VCaP (cell line): ENCODE measurements around the gene POGK.
"Not testable (repeated sequence)": the region's sequence is repeated elsewhere in the genome, so short reads cannot be mapped to it uniquely, and the experiment has no call there.

ENCODE experiments used
- H3K27ac ChIP-seq: fragments of 450-650 bp; 2 replicates; pipeline ENCODE4 v1.5.1; 2017
- TF ChIP-seq, protein P1 (sequence below): fragments of 450-650 bp; conservative IDR thresholded peaks from 2 replicates; pipeline ENCODE4 v1.5.1; 2017; ENCODE audit warnings: mild to moderate bottlenecking, moderate library complexity

POGK gene

DNA sequence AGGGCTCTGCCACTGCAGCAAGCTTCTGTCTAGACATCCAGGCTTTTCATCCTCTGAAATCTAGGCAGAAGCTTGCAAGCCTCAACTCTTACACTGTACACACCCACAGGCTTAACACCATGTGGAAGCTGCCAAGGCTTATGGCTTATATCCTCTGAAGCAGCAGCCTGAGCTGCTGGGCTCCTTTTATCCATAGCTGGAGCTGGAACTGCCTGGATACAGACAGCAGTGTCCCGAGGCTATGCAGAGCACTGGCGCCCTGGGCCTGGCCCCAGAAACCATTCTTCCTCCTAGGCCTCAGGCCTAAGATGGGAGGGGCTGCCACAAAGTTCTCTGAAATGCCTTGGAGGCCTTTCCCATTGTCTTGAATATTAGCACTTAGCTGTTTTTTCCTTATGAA, 19.3 kb upstream of the POGK start:
- TF ChIP-seq, protein P1, sequence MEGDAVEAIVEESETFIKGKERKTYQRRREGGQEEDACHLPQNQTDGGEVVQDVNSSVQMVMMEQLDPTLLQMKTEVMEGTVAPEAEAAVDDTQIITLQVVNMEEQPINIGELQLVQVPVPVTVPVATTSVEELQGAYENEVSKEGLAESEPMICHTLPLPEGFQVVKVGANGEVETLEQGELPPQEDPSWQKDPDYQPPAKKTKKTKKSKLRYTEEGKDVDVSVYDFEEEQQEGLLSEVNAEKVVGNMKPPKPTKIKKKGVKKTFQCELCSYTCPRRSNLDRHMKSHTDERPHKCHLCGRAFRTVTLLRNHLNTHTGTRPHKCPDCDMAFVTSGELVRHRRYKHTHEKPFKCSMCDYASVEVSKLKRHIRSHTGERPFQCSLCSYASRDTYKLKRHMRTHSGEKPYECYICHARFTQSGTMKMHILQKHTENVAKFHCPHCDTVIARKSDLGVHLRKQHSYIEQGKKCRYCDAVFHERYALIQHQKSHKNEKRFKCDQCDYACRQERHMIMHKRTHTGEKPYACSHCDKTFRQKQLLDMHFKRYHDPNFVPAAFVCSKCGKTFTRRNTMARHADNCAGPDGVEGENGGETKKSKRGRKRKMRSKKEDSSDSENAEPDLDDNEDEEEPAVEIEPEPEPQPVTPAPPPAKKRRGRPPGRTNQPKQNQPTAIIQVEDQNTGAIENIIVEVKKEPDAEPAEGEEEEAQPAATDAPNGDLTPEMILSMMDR, result no peak

DNA sequence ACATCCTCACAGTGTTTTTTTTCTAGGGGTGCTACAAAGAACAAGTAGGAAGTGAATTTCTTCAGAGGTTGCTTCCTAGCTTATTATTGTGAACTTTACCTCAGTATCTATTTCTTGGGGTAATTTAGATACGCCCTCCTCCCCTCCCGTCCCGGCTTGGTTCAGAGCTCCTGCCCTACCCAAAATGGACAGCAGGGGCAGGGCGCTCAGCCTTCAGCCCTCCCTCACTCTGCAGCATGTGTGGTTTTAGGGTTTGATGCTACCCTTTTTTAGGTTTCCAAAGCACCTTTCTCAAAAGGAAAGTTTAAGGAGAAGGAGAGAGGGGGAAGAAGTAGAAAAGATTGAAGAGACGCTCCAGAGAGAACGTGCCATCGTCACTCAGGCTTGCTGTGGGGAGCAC, 16.9 kb upstream of the POGK start:
- no peak overlapping the region for H3K27ac ChIP-seq
- TF ChIP-seq, protein P1, result peak; percentile 35; the same call in 1 of the 2 replicates

More for the DNA sequence above, 19.3 kb upstream of the POGK start:
- H3K27ac ChIP-seq, result no peak overlapping the region

DNA sequence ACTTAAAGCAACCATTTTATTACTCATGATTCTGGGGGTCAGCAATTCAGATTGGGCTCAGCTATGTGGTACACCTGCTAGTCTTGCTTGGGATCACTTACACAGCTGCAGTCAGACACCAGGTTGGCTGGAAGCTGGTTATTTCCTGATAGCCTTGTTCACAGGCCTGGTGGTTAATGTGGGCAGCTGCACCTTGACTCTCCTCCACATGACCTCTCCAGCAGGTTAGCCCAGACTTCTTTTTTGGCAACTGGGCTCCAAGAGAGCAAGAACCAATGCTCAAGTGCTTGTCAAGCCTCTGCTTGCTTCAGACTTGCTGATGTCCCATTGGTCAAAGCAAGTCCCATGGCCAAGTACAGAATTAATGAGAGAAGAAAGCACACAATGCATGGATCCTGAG, 11.8 kb upstream of the POGK start:
- no peak overlapping the region for H3K27ac ChIP-seq
- TF ChIP-seq, protein P1, result no peak

DNA sequence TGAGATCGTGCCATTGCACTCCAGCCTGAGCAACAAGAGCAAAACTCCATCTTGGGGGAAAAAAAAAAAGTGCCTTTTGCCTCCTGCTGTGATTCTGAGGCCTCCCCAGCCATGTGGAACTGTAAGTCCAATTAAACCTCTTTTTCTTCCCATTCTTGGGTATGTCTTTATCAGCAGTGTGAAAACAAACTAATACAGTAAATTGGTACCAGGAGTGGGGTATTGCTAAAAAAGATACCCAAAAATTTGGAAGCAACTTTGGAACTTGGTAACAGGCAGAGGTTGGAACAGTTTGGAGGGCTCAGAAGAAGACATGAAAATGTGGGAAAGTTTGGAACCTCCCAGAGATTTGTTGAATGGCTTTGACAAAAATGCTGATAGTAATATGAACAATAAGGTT, 9.5 kb upstream of the POGK start:
- H3K27ac ChIP-seq, result not testable (repeated sequence)

DNA sequence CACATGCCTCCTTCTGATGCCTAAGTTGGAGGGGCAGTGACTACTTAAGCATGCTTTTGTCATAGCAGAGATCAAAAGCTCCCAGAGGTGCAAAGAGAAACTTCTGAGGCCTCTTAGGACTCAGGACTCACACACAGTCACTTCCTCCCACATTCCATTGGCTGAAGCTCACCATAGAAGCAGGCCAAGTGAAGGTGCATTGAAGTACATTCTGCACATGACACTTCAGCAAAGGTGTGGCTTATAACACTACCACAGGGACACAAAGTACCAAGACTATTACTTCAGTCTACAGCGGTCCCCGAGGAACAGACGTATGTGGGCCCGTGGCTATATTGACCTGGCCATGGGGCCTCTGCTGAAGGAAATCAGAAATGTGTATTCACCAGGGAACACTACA, 2.5 kb upstream of the POGK start:
- TF ChIP-seq, protein P1, result no peak
- no peak overlapping the region for H3K27ac ChIP-seq

DNA sequence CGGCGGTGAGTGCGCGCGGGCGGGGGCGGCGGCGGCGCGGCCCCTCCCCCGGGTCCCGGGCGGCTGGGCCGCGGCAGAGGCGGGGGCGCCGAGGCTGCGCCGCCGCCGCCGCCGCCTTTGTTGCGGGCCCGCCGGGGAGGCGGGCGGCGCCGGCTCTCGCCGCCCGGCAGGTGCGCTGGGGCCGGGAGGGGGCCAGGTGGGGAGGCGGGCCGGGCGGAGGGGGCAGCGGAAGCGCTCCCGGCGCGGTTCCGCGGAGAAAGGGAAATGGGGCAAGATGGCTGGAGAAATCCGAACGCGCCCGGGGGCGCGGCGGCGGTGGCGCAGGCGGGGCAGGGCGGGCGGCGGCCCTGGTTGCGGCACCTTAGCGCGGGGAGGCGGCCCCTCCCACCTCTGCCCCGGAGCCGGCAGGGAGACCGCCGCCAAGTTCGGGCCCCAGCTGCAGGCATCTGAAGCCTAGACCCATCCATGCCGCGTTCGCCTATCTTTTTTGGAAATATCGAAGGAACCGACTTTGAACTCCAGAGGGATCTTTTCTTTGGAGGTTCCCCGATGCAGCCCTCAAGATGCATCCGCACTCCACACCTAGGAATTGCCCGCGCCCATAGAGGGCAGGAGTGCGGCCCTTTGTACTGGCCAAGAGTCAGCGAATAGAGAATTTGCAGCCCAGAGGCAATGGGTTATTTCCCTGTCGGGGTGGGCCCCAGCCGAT, 479 bp downstream of the POGK start:
- TF ChIP-seq, protein P1, result peak; percentile 53
- H3K27ac ChIP-seq, result peak overlapping the region; percentile 88

GRCh38 chr1:166840309-166841274, 1.3 kb downstream of the POGK start:
- H3K27ac ChIP-seq, result peak overlapping the region; percentile 88
- TF ChIP-seq, protein P1, result no peak

DNA sequence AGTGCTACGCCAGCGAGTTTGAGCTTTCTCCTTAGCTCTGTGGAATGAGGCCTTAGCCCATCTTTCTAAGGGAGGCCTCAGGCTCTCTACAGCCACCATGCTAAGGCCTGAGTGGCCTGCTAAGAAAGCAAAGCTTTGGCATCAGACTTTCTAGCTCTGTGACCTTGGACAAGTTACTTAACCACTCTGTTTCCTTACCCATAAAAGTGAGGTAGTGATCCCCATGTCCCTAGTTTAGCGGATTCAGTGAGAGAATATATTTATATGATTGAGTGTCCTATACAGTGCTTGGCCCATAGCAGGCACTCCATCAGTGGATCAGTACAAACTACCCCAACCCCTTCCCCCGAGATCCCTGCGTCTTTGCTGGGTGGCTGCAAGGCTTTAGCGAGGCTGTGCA, 4.0 kb downstream of the POGK start:
- TF ChIP-seq, protein P1, result no peak
- no peak overlapping the region for H3K27ac ChIP-seq
